ENCODE data around the gene SEC61B.

Gene SEC61B

DNA sequence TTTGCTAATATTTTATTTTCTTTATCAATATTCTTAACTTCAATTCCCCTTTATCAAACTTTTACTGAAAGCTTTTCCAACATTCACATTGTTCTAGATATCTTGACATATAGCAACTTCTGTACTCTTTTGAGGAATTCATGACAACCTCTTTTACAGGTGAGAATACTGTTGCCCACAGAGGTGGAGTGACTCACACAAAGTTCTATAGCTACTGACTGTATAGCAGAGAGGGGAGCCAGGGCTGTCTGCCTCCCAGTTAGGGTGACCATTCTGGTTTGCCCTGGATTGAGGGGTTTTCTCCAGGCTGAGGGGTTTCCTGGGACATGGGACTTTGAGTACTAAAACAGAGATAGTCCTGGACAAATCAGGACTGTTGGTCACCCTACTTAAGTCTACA lies 16.2 kb downstream of the SEC61B start:
- no peak for DNase-seq

DNA sequence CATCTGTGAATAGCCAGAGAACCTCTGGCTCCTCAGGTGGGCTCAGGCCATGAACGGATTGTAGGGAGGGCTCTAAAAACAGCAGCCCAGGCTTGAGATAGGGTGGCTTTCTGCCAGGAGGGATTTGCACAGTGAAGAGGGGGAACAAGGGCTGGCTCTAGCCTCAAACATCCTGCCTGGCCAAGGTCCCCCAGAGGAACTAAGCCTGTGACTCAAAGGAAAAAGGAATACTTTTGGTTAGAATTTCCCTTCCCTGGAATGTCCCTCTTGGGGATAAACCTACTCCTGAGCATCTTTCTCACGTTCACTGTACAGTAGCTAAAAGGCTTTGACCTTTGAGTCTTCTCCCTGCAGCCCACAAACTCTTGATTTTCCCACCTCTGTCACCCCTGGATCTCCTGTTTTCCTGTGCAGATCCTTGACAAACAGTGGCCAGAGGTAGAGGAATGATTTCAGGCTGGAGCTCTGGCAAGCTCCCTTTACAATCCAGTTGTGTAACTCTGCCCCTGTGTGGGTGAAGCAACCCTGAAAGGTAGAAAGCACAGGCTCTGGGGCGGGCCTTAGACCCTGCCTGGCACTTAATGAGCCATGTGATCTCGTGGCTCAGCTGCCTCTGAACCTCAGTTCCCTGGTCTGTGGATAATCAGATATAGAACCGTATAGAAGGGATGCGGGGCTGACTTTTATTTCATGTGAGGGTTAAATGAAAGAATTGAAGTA lies 17.4 kb downstream of the SEC61B start:
- DNase-seq, result no peak

DNA sequence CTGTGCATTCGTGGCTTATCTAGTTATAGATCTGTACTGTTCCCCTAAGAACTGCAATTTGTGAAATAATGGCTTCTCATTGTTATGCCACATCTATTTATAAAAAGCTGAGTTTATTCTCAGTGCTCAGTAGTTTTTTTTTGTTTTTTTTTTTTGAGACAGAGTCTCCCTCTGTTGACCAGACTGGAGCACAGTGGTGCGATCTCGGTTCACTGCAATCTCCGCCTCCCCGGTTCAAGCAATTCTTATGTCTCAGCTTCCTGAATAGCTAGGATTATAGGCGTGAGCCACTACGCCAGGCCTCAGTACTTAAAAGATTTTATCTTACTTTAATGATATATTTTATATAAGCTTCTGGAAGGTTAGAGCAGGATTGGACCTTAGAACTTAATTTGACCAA lies 19.0 kb downstream of the SEC61B start:
- no peak for DNase-seq

DNA sequence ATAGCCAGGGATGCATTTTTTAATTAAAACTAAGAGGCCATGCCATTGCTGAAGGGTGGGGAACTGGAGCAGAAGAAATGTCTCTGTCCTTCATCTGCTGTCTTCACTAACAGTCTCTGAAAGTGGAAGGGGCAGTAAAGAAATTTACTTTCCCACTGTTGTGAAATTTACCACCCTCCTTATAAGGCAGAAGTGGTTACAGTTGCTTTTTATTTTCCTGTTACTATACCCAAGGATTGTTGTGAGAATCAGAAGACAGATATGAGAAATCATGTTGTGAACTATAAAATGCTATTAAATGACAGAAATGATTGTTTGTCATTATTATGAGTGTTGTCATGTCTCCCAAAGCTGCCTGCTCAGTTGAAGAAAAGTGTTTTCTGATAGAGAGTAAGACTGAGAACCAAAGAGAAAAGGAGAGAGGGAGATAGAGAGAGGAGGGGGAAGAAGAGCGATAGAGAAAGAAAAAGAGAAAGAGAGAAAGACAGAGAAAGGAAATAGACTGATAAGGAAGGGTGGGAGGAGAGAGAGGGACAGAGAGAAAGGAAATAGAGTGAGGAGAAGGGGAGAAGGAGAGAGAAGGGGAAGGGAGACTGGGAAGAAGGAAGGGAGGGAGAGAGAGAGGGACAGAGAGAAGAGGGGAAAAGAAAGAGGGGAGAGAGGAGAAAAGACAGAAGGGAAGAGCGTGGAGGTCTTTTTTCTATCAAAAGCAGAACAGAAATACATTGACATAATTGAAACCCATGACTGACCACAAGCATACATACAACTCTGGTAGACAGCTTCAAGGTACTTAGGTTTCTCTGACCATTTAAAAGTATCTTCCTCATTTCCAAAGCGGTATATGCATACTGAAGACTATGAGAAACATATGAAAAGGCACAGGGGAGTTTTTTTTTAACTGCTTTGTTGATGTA lies 22.5 kb downstream of the SEC61B start:
- DNase-seq, result no peak

DNA sequence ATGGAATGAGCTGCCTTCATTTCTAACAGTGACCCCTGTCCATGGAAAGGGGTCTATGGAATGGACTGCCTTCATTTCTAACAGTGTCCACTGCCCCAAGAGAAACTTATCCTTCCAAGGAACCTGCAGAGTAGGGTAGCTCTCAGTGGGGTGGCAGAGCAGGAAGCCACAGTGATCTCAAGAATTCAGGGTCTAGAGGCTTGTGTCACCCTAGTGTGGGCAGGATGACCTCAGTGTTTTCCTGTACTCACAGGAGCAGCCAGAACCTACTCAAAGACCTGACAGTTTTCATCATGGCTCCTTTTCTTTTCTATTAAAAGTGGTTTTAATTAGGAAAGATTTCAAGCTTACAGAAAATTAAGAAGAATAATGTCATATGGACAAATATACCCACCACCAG lies 27.5 kb downstream of the SEC61B start:
- no peak for DNase-seq

DNA sequence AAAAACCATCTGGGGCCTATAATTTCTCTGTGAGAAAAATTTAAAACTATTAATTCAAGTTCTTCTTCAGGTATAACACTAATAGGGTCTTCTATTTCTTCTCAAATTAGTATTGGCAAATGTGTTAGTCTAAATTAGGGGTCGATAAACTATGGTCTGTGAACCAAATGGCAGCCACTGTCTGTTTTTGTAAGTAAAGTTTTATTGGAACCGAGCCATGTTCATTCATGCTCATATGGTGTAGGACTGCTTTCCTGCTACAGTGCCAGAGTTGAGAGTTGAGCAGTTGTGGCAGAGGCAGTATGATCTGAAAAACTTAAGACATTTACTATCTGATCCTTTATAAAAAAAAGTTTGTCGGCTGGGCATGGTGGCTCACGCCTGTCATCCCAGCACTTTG lies 29.1 kb downstream of the SEC61B start:
- DNase-seq, result no peak

DNA sequence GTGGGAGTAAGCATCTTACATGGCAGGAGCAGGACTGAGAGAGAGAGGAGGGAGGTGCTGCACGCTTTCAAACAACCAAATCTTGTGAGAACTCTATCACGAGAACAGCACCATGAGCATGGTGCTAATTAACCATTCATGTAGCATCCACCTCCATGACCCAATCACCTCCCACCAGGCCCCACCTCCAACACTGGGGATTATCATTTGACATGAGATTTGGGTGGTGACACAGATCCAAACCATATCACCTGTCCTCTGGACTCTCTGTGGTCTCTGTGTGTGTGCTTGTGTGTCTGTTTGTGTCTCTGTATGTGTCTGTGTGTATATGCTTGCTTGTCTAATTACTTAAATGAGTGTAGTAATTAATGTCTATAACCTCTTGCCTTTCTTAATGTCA lies 31.1 kb downstream of the SEC61B start:
- no peak for DNase-seq

DNA sequence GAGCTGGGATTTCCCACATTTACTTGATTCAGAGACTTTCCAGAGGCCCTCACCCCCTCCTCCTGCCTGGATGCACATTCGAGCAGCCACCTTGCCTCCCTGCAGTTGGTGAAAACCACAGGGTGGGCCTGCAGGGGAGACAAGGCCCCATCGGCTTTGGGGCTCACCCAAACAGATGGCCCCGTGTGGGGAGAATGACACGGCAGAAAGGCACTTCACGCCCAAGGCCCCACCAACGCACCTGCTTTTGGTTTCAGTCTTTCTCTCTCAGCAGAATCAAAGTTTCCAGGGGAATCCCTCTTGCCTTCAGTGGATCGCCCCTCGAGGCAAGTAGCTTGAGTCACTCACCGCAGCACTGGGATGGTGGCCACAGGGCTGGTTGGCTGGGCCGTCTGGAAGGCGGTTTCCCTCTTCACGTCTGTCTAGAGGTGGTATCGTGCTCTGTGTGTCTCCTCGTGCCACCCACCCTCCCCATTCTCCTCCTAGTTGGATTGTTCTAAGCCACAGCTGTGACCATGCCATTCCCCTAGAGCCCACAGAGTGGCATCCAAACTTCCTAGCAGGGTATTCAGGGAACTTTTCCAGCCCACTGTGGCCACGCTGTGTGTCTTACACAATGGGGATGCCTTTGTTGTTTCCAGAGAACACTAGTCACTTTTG lies 31.8 kb downstream of the SEC61B start:
- DNase-seq, result no peak

DNA sequence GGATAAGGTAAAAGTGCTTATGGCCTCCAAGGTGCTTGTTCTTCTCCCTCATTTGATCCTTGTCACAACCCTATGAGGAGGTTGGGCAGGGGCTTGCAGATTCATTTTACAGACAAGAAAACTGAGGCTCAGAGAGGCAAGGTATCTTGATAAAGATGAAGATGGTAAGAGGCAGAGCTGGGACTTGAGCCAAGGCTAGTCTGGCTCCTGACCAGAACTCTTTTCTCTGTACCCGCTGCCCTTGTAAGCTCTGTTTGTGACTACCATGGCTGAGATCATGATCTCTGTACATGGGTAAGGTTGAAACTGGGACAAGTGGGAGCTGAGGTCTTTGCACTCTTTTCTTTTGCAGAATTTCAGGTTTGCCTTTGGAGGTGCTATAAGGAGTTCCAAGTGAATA lies 33.6 kb downstream of the SEC61B start:
- no peak for DNase-seq

DNA sequence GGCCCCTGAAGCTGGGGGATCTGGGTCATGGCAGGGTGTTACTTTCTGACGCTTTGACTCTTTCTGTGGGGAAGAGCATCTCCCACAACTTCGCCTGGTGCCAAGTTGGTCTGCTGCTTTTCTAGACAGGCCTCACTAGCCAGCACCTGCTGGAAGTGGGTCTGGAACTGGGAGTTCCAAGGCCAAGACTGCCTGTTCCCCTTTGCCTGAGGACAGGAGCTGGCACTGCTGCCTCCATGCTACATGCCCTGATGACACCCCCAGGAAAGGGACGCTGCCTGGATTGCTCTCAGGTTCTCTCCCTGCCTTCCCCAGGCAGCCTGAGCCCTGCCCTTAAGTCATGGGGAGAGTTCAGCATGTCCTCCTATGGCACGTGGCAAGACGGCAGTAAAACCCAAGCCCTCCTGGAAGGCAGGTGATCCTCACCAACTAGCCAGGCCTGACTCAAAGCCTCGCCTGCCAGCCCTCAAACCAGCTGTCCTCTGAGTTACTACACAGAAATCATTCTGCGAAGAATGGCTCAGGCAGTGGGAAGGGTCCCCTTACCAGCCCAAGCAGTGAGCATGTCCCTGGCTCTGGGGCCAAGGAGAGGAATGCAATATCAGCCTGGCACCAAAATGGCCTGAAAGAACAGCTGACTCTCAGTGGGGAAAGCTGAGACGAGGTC lies 35.8 kb downstream of the SEC61B start:
- no peak for DNase-seq

DNA sequence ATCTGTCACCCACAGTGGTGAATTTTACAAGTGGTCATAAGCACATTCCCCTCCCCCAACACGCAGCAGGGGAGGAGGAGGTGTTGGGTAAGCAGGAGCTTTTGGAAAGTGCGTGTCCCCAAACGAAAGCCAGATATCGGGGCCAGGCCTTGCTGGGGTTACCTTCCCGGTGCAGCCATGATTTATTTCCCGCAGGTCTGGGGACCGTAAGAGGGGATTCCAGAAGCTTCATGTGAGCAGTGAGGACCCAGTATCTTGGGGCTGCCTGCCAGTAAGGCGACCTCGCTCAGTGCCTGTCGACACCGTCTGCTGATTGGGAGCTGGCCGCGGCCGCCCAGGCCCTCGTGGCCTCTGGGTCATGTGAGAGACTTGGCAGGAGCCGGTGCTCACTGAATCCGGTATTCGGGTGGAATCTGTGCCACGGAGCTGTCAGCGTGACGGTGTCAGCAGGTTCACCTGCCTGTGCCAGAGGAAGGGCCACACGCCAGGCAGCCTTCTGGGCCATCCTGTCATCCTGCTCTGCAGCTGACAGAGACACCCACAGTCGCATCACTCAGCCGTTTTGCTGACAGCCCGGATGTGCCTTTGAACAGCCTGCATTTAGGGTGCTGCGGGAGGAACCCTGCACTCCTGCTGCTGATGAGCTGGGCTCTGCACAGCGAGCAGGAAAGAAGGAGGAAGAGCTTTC lies 37.3 kb downstream of the SEC61B start:
- DNase-seq, result no peak

DNA sequence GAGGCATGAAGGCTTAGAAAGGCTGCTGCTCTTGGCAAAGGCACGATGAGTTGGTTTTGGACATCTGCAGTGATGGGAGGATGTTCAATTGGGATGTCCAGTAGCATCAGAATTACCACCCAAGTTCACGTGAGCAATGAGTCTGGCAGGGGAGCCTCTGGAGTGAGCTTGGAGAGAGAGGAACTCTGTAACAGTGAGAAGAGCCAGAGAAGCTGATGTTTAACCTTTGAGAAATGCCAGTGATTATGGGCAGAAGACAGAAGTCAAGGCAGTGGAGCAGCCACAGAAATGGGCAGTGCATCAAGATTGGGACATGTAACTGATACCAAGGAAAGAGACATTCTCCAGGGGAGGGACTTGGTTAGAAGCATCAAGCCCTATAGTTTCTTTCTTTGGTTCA lies 39.8 kb downstream of the SEC61B start:
- no peak for DNase-seq

DNA sequence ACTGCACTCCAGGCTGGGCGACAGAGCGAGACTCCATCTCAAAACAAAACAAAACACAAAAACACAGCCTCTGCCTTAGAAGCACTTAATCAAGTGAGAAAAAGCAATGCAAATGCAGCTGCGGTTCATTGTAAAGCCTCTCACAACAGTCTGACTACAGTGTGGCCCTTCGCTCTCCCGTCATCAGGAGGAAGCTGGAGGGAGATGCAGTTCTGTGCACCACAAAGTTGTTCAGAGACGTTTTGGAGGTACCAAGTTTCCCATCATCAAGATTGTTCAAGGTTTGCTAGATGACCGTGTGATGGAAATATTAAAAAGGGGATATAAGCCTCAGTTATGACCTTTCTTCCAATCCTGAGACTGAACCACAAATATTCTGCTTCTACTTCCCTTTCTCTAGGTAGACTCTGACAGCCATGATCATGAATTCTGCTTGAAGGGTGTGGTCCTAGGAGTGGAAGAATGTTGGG lies 40.9 kb downstream of the SEC61B start:
- DNase-seq, result no peak

DNA sequence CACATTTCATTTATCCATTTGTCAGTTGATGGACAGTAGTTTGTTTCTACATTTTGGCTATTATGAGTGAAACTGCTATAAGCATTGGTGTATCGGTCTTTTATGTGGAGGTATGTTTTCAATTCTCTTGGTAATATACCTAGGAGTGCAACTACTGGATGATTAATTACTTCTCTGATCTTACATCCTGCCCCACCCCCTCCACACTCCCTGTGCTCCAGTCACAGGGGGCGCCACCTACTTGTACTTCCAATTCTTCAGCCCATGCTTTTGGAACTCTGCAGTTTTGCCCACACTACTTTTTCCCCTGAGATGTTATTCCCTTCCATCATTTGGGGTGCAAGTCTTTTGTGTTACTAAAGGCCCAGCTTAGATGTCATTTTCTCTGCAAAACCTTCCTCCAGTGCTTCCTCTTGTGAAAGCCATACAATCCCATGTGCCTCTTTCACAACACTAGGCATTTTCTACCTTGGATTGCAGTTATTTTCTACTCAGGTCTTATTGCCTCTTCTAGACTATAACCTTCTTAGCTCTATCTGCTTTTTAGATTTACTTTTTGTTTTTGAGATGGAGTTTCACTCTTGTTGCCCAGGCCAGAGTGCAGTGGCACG lies 42.1 kb downstream of the SEC61B start:
- DNase-seq, result no peak

DNA sequence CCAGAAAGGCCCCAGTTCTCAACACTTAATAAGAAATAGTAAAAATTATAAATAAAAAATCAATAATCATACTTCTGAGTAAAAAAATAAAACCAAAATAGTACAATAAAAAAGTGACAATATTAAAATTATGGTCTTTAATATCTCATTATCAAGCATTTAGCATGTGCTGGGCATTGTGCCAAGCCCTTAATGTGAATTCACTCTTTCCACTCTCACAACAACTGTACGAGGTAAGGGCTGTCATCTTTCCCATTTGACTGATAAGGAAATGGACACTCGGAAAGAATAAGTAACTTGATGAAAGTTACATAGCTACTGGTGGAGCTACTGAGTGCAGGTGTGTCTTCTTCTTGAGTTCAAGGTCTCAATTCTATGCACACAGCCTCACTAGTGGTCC lies 43.6 kb downstream of the SEC61B start:
- no peak for DNase-seq

DNA sequence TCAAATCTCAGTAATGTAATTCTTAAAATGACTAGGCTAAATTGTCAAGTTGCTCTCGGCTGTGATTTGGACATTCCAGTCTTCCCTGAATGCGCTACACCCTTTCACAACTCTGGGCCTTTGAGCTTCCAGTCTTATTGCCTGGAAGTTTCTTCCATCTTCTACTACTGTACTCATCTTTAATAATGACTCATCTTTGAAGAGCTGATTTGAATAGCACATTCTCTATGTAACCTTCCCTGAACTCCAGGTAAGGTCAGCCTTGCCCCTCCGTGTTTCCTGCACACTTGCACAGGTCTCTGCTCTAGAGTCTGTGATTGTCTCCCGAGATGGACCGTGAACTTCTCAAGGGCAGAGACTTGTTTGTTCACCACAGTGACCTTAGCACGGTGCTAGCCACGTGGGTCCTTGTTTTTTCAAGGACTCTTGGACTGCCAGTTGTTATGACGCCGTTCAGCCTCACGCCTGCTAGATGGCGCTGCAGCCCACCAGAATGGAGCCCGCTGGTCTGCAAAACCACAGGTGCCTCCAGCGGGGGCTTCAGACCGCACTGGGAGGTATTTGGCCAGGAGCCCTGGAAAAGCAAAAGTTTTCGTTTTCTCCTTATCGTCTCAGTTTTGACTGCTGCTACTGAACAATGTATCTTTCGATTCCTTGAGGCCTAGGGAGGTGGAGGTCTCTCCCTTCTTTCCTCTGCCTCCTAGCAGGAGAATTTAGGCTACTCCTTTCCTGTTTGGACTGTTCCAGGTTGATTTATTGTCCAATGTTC lies 44.4 kb downstream of the SEC61B start:
- peak; percentile 76 for DNase-seq

DNA sequence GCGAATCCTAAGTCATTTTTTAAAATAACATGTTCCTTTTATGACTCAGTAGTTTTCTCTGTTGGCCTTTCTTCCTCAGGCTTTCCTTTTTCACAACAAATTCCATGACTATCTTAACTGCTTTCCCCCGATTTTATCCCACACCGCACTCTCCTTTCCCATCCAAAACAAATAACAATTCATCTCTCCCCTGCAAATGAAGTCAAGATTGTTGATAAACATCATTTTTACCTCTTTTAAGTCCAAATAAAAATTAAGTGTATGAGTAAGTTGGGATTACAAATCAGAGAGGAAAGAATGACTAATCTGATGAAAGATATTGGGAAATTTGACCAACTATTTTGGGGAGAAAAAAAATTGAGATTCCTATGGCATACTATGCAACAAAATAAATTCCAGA lies 47.3 kb downstream of the SEC61B start:
- no peak for DNase-seq

DNA sequence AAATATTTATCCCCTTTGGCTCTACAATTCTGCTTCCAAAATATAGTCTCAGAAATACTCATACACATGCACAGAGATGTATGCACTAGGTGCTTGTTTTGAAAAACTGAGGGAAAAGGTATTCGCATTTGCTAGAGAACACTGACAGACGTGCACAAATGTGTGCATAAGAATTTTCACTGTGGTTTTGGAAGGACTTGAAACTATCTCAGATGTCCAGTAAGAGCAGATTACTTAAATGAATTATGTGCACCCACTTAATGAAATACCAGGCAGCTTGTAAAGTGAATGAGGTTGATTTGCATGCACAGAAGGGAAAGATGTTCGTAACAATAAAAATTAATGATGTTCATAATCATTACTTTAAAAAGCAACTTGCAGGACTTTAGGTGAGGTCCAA lies 48.4 kb downstream of the SEC61B start:
- DNase-seq, result no peak

DNA sequence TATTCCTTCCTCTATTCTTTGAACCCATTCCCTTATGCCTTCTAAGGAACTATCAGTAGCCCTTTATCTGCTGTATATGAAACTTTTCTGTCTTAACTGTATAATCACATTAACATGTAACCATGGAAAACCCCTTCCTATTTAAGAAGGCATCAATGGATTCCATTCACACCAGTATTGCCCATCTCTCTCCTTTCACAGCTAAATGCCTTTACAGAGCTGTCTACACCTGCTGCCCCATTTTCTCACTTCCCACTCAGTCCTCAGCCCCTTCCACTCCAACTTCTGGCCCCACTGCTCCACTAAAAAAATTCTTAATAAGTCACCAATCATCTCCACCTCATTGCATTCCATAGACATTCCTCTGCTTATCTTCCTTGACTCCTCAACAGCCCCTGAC lies 50.8 kb downstream of the SEC61B start:
- DNase-seq, result no peak

DNA sequence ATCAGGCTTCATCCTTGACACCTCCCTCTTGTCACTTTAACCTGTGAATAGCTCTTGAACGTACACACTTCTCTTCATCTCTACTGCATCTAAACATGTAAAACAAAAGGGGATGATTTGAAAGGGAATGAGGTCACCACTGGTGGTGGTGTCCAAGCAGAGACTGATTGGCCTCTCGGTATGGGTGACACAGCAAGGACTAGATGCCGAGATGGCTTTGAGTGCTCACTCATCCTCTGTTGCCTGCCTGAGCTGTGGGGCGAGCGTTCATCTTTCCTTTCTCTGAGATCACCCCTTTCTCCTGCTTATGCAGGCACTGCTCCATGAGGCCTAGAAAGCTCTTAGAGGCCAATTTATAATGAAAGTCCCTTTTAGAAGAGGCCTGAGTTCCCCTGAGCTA lies 51.9 kb downstream of the SEC61B start:
- DNase-seq, result no peak

DNA sequence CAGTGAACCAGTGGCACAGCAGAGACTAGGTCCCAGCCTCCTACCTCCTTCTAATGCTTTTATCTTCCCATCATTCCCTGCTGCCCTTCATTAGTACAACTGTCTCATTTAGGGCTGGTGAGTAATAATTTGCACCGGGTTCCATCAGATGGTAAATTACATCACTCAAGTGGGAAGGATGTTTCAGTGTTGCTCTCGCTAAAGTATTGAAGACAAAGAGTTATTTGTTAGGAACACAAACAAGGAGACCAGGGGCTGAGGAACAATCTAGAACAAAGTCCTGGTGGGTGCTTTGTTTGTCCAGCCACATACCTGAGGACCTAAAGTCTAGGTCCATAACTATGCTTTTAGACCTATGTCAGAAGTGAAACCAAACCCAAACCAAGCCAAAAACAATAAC lies 52.4 kb downstream of the SEC61B start:
- no peak for DNase-seq
